ENCODE results near the gene ZMAT2. TPM values are rescaled to one million over a fixed set of nuclear protein-coding genes. Genes with fewer than 3 reads are reported as not detected.
A peak's percentile ranks its signal among the peaks of the same experiment; 100 is the strongest.
"Not testable (repeated sequence)": the region's sequence is repeated elsewhere in the genome, so short reads cannot be mapped to it uniquely, and the experiment has no call there.

The ZMAT2 gene, protein sequence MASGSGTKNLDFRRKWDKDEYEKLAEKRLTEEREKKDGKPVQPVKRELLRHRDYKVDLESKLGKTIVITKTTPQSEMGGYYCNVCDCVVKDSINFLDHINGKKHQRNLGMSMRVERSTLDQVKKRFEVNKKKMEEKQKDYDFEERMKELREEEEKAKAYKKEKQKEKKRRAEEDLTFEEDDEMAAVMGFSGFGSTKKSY
- total RNA-seq: 46.7 and 61.3 TPM in 2 replicates
- polyA plus RNA-seq (2012): 98.9 TPM

DNA sequence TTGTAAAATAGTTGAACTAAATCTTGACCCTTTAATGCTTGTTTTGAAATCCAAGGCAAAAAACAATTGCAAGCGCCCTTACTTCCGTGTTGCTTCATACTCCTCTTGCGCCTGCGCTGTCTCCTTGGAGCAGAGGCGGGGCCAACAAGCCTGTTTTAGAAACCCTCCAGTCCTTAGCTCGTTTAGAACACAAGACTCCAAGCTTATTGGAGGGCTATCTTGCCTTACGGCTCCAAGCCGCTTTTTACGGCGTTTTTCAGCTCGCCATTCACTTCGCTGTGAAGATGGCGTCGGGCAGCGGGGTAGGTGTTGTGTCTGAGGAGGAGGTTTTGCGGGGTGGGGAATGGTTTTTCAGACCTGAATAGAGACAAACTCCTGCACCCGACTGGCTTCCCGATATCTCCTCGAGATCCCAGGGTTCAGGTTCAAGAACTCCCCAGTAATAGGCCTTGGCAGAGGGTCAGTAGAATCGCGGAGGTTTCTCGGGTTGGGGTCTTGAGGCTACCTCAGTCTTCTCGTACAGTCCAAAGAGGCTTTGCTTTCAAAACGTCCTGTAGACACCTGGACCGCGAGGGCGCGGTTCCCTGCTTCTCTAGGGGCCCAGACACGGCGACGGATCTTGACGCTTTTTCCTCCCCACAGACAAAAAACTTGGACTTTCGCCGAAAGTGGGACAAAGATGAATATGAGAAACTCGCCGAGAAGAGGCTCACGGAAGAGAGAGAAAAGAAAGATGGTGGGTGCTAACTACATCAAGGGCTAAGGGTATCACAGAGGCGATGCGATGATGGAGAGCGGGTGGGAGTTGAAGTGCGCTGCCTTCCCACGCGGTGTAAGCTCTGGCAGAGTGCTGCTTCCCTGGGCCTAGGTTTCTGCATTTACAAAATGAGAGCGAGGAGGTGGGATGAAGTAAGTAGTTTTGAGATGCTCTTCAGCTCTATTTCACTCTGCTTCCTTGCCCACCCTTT is at the start of gene ZMAT2:
TSS of gene ZMAT2 (plus strand) at position 271 of the 968 bp plus-strand sequence. CDS start at position 285, 14 bp downstream.
- DNase-seq (ENCODE audit: low read depth): peak; percentile 99

DNA sequence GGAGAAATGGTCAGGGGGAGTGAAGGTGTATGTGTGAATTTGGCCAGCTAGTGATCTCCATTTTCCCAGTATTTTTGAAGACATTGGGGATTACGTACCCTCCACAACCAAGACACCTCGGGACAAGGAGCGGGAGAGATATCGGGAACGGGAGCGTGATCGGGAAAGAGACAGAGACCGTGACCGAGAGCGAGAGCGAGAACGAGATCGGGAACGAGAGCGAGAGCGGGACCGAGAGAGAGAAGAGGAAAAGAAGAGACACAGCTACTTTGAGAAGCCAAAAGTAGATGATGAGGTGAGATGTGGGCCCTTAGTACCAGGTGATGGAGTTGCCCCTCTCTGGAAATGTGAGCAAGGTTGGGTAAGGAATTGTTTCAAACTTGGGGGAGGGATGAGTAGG is 41.4 kb upstream of the ZMAT2 start:
- DNase-seq (ENCODE audit: low read depth): no peak

GRCh38 chr5:140660371-140660770 is 39.9 kb upstream of the ZMAT2 start:
- DNase-seq (ENCODE audit: low read depth): not testable (repeated sequence)

DNA sequence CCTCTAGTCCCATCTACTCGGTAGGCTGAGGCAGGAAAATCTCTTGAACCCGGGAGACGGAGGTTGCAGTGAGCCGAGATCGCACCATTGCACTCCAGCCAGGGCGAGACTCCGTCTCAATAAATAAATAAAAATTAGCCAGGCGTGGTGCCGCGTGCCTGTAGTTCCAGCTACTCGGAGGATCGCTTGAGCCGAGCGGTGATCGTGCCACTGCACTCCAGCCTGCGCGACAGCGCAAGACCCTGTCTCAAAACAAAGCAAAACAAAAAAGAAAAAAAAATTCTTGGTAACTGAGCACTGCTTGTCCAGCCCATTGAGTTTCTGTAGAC is 36.3 kb upstream of the ZMAT2 start:
- DNase-seq (ENCODE audit: low read depth): no peak

DNA sequence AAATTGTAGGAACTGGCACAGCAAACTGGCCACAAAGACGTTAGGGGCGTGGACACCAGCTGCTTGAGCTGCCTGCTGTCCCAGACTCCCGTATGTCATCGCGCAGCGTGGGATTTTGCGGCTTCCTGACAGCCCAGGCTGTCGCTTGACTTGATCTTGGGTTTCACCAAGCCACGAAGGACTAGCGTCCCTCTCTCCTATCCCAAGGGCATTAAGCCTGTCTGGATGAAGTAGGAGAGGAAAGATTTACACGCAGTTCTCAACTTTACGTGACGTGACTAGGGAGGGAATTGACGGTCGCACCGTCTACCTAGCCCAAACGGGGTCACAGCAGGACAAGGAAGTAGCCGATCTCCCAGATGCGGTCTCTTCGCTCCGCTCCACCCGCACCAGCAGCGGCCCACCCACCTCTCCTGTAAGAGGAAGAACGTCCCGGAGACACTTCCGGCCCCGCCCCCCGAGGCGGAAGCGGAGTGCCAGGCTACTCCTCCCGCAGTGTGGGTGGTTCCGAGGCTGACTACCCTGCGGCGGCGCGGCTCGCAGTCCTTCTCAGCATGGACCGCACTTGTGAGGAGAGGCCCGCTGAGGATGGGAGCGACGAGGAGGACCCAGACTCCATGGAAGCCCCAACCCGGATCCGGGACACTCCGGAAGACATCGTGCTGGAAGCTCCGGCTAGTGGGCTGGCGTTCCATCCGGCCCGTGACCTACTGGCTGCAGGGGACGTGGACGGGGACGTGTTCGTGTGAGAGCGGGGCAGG is 35.7 kb upstream of the ZMAT2 start, which contains the start of gene WDR55:
TSS of gene WDR55 (plus strand) at position 546 of the 761 bp plus-strand sequence. CDS start at position 555, 9 bp downstream.
- peak; percentile 97 for DNase-seq (ENCODE audit: low read depth)

- not testable (repeated sequence) for DNase-seq (ENCODE audit: low read depth)
These were observed 29.2 kb upstream of the ZMAT2 start for GRCh38 chr5:140671035-140671434.

GRCh38 chr5:140671472-140672125 is 28.6 kb upstream of the ZMAT2 start:
- DNase-seq (ENCODE audit: low read depth): no peak

DNA sequence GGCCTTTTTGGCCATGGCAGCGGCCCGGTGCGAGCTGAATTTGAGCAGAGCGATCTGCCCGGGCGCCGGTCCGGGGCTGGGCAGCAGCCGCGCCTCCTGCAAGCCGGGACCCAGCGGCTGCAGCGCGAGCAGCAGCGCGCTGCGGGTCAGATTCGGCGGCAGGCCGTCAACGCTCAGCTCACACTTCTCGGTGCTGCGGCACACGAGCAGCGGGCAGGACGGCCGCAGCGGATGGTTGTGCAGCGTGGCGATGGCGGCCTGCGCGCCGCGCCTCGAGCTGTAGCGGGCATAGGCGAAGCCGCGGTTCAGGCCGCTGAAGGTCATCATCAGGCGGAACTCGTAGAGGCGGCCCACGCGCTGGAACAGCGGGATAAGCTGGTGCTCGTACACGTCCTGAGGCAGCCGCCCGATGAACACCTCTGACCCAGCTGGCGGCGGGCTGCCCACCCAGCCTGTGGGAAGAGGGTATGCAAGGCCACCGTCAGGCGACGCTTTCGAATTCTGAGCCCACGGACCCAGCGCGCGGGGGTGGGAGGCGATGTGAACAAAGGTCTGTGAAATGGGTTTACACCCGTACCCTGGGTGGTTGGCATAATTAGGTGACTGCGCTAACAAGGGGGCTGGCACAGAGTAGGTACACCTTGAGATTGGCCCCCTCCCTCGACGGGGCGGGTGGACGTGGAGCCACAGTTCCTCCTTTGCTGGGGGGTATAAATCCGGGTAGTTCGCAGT is 27.6 kb upstream of the ZMAT2 start:
- no peak for DNase-seq (ENCODE audit: low read depth)

- DNase-seq (ENCODE audit: low read depth): no peak
These were observed 26.9 kb upstream of the ZMAT2 start, which contains the start of gene DND1 for GRCh38 chr5:140673187-140673976. Gene DND1, minus strand, starts transcription at chr5:140673576. Its CDS starts 34 bp downstream, at chr5:140673542.

DNA sequence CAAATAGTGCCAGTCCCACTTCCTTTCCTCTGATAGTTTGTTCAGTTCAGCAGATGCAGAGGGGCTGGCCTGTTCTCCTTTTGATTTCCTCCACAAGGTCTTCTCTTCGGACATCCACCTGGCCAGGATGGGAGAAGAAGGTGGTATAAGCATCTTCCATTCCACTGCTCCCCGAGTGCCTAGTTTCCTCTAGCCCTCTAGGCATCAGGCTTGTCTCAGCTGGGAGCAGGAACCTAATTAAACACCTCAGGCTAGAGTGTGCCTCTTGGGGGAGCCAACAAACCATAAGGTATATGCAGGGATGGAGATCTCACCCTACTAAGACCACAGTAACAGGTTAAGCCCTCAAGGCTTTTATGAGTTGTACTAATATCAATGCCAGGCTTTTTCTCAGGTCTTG is 26.0 kb upstream of the ZMAT2 start:
- no peak for DNase-seq (ENCODE audit: low read depth)

- no peak for DNase-seq (ENCODE audit: low read depth)
These were observed 25.6 kb upstream of the ZMAT2 start for GRCh38 chr5:140674629-140675028.

- DNase-seq (ENCODE audit: low read depth): no peak
These were observed 22.3 kb upstream of the ZMAT2 start for GRCh38 chr5:140677947-140678346.

GRCh38 chr5:140678993-140679392 is 21.3 kb upstream of the ZMAT2 start:
- DNase-seq (ENCODE audit: low read depth): no peak

GRCh38 chr5:140690376-140690932 is 9.8 kb upstream of the ZMAT2 start:
- DNase-seq (ENCODE audit: low read depth): peak; percentile 5

DNA sequence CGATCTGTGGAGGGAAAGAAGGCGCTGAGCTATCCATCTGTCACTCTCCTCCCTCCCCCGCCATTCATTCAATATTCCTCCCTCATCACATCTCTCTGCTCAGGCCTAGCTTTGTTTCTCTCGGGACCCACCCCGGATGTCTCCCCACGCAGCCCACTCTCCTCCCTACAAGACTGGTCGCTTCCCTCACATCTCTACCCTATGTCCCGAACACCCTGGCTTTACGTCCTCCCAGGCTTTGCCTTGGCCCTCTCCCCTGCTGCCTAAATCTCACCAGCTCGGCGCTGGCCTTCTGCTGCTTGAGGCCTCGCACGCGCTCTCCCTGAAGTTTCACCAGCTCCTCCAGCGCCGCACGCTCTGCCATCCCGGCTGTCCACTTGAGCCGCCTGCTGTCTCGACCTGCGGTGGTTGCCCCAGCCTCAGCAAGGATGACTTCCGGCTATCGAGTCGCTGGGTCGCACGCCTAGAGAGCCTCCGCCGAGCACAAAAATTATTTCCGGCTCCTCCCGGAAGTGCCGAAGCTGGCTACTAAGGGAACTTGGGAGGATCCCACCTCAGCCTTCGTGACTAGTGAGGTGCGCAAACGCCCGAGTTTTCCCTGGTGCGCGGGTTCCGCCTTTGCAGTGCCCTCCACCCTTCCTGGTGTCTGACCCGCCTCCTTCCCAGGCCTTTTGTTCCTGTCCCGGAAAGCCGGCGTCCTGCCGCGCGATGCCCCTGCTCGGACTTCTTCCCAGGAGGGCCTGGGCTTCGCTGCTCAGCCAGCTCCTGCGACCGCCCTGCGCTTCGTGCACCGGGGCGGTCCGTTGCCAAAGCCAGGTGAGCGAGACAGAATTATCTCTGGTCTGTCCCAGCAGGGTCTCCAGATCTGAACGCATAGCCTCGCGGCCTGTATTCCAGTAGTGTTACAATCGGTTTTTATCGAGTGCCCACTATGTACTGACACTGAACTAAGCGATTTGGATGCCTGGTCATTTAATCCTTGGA is 9.0 kb upstream of the ZMAT2 start, which contains the start of the genes HARS1 and HARS2:
TSS of gene HARS1 (minus strand) at position 430 of the 984 bp plus-strand sequence. CDS start at position 364, 66 bp downstream.
TSS of gene HARS2 (plus strand) at position 515 of the 984 bp plus-strand sequence. CDS start at position 709, 194 bp downstream.
- DNase-seq (ENCODE audit: low read depth): peak; percentile 96

DNA sequence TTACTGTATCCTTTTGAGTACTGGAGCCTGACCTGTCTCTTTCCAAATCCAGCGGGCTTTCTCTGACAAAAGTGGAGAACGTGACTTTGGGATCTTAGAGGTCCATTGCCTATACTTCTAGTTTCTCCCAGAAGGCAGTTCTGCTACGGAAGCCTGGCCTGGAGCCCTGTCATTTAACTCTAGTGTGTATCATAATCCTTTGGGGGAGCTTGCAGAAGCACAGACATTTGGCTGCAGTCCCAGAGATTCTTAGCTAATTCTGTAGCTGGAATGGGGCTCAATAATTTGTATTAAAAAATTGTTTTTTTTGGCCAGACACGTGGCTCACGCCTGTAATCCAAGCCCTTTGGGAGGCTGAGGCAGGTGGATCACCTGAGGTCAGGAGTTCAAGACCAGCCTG is 6.0 kb upstream of the ZMAT2 start:
- no peak for DNase-seq (ENCODE audit: low read depth)

DNA sequence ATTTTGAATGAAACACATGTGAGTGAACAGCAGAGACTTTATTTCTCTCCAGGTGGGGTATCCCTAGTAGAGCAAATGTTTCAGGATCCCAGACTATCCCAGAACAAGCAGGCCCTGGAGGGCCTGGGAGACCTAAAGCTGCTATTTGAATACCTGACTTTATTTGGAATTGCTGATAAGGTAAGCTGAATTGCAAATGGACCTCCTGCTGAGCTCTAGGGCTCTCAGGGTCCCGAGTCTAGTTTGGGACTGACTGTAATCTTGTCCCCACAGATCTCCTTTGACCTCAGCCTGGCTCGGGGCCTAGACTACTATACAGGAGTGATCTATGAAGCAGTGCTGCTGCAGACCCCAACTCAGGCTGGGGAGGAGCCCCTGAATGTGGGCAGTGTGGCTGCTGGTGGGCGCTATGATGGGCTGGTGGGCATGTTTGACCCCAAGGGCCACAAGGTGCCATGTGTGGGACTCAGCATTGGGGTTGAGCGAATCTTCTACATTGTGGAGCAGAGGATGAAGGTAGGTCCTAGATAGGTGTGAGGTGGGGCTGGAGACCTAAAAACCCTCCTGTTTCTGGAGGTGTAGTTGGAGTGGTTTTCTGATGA is 3.3 kb upstream of the ZMAT2 start:
- DNase-seq (ENCODE audit: low read depth): no peak

Data from myocyte (in vitro differentiated cells).